ENCODE data around the gene TRPV6. TPM values are rescaled to one million over a fixed set of nuclear protein-coding genes. Genes with fewer than 3 reads are reported as not detected.

Gene TRPV6
- total RNA-seq, 2 experiments from 2014 or later, result not detected

DNA sequence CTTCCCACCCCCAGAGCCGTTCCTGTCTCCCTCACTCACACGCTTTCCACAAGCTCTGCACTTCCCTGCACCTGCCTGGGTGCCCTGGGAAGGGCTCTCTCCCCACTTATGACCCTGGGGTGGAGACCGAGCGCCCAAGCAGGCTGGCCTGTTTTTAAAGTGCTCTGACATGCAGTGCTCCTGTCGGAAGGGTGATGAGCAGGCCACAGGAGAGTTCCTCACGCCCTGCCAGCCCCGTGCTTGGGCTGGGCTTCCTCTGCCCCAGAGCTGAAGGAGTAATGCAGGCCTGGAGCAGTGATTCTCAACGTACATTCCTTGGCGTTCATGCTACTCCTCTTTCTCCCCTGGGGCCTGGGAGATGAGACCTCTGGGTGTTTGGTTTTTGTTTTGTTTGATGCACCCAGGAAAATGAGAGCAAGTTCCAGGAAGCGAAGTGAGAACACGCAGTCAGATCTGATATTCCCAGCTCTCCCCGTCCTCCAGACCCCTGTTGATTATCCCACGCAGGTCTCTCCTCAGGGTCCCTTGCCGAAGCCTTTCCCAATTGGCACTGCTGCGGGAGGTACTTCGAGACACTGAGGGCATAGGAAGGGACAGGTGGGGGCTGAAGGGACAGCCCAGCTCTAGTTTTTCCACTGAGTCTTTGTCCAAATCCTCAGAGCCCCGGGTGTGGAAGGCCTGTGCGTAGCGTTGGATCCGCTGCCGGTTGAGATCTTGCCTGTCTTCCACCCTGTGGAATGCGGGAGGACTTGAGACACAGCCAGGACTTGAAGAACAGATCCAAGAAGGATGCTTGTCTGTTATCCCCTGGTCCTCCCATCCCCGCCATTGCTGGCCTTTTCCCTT, 14.1 kb downstream of the TRPV6 start:
- intact Hi-C loops (cut with micrococcal nuclease), result loop anchor here (10.0 kb wide), 1 partner anchor 343 kb away; no protein-coding TSS in a partner anchor
- TF ChIP-seq, protein P1, sequence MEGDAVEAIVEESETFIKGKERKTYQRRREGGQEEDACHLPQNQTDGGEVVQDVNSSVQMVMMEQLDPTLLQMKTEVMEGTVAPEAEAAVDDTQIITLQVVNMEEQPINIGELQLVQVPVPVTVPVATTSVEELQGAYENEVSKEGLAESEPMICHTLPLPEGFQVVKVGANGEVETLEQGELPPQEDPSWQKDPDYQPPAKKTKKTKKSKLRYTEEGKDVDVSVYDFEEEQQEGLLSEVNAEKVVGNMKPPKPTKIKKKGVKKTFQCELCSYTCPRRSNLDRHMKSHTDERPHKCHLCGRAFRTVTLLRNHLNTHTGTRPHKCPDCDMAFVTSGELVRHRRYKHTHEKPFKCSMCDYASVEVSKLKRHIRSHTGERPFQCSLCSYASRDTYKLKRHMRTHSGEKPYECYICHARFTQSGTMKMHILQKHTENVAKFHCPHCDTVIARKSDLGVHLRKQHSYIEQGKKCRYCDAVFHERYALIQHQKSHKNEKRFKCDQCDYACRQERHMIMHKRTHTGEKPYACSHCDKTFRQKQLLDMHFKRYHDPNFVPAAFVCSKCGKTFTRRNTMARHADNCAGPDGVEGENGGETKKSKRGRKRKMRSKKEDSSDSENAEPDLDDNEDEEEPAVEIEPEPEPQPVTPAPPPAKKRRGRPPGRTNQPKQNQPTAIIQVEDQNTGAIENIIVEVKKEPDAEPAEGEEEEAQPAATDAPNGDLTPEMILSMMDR (IDR thresholded peaks at IDR 0.05), result no peak
- Mint-ChIP-seq H3K9me3 (no peaks in the 10 kb centered on the region), H3K27me3 (no peaks in the 10 kb centered on the region), H3K27ac (no peak overlapping the region), H3K4me1 (ENCODE audit: low read depth) (no peaks in the 10 kb centered on the region), H3K36me3 (ENCODE audit: low read depth) (no peaks in the 10 kb centered on the region), H3K4me3 (no peak overlapping the region)
- POLR2A ChIA-PET, result interaction anchor here (1.0 kb wide), 1 partner anchor 23 kb away, joined by 3 read pairs; no protein-coding TSS in a partner anchor
- ATAC-seq (no peak), DNase-seq (no peak)
- CTCF ChIA-PET, result interaction anchor here (1.6 to 5.7 kb wide), 8 partner anchors 7 to 131 kb away, joined by 4 to 47 read pairs (median 12); no protein-coding TSS in a partner anchor

DNA sequence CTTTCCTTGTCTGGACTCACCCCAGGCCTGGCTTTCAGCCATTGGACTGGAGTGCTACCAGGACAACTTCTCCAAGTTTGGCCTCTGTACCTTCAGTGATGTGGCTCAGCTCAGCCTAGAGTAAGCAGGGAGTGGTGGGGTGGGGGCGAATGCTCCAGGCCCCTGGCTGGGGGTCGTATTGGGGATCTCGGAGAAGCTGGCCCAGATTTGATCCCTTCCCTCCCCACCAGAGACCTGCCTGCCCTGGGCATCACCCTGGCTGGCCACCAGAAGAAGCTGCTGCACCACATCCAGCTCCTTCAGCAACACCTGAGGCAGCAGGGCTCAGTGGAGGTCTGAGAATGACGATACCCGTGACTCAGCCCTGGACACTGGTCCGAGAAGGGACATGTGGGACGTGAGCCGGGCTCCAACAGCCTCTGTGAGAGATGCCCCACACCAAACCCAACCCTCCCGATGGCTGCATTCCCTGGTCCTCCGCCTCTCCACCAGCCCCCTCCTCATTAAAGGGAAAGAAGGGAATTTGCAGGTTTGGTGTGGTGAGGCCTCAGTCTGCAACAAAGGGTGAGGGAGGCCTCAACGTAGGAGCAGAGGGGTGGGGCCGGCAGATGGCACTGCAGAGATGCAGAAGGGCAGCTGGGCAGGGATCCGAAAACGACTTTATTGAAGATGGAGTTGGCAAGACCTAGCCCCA, 14.8 kb downstream of the TRPV6 start:
- ChIA-PET CTCF (interaction anchor here (4.6 to 5.7 kb wide), 2 partner anchors 10 to 131 kb away, joined by 27 to 47 read pairs; no protein-coding TSS in a partner anchor), POLR2A (no interaction called here)
- DNase-seq, result no peak
- Mint-ChIP-seq H3K4me1 (ENCODE audit: low read depth) (no peaks in the 10 kb centered on the region), H3K9me3 (no peaks in the 10 kb centered on the region), H3K36me3 (ENCODE audit: low read depth) (no peaks in the 10 kb centered on the region), H3K4me3 (no peak overlapping the region), H3K27me3 (no peaks in the 10 kb centered on the region), H3K27ac (no peak overlapping the region)
- TF ChIP-seq, protein P1 (IDR thresholded peaks at IDR 0.05), result no peak
- intact Hi-C loops (cut with micrococcal nuclease), result loop anchor here (10.0 kb wide), 1 partner anchor 344 kb away; no protein-coding TSS in a partner anchor
- no peak for ATAC-seq

DNA sequence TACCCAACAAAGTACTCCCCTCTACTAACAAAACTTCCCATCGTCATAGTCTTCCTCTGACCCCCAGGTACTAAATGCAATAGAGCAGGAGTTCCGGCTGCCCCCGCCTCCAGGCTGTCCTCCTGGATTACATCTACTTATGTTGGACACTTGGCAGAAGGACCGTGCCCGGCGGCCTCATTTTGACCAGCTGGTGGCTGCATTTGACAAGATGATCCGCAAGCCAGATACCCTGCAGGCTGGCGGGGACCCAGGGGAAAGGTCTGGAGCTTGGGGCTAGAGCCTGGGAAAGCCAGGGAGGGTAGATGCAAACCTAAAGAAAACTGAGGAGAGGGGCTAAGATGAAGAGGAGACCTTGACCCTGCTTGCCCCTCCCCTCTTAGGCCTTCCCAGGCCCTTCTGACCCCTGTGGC, 15.4 kb downstream of the TRPV6 start:
- no peaks in the 10 kb centered on the region for H3K27me3 Mint-ChIP-seq
- H3K36me3 Mint-ChIP-seq (ENCODE audit: low read depth), result no peaks in the 10 kb centered on the region
- ATAC-seq, result no peak
- no peak overlapping the region for H3K27ac Mint-ChIP-seq
- ChIA-PET CTCF (interaction anchor here (4.6 to 5.7 kb wide), 2 partner anchors 11 to 132 kb away, joined by 27 to 47 read pairs; no protein-coding TSS in a partner anchor), POLR2A (no interaction called here)
- H3K4me3 Mint-ChIP-seq, result no peak overlapping the region
- TF ChIP-seq, protein P1 (IDR thresholded peaks at IDR 0.05), result no peak
- intact Hi-C loops (cut with micrococcal nuclease), result loop anchor here (10.0 kb wide), 1 partner anchor 345 kb away; no protein-coding TSS in a partner anchor
- no peaks in the 10 kb centered on the region for H3K4me1 Mint-ChIP-seq (ENCODE audit: low read depth)
- no peak for DNase-seq
- no peaks in the 10 kb centered on the region for H3K9me3 Mint-ChIP-seq

DNA sequence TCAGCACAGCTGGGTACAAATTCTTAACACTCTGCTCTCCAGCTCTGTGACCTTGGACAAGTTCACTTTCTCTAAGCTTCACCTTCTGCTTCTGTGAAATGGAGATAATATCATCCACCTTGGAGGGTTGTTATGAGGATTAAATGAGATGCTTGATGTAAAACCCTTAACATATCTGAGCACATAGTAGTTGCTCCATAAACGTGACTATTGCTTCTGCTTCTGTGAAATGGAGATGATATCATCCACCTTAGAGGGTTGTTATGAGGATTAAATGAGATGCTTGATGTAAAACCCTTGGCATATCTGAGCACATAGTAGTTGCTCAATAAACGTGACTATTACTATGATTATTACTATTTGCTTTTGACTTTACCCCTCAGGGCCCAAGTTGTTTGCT, 16.1 kb downstream of the TRPV6 start:
- ChIA-PET POLR2A (no interaction called here), CTCF (interaction anchor here (5.7 kb wide), 1 partner anchor 12 kb away, joined by 27 read pairs; no protein-coding TSS in a partner anchor)
- intact Hi-C loops (cut with micrococcal nuclease), result no loop called here
- Mint-ChIP-seq H3K9me3 (no peaks in the 10 kb centered on the region), H3K4me3 (no peak overlapping the region), H3K27me3 (no peaks in the 10 kb centered on the region), H3K36me3 (ENCODE audit: low read depth) (no peaks in the 10 kb centered on the region), H3K4me1 (ENCODE audit: low read depth) (no peaks in the 10 kb centered on the region), H3K27ac (no peak overlapping the region)
- DNase-seq, result no peak
- TF ChIP-seq, protein P1 (IDR thresholded peaks at IDR 0.05), result no peak
- ATAC-seq, result no peak
